Stimulated activated CD4-positive, alpha-beta T cell treated with anti-CD3 and anti-CD28 coated beads, Interleukin-2, amount 100 ng/mL, for 24 hours (primary cell): ENCODE results near the gene NUFIP1.
"Not testable (repeated sequence)": the region's sequence is repeated elsewhere in the genome, so short reads cannot be mapped to it uniquely, and the experiment has no call there.

ENCODE experiments used
- DNase-seq, 2 donors: peaks; one replicate each; pipeline ENCODE4 v3.0.0-alpha.2; 2020

NUFIP1 gene

GRCh38 chr13:44989071-44989889 is at the start of gene NUFIP1, which contains the start of gene GPALPP1:
TSS of gene NUFIP1 (minus strand) at chr13:44989471. CDS start at chr13:44989436, 35 bp downstream.
TSS of gene GPALPP1 (plus strand) at chr13:44989538. CDS start at chr13:44989655, 117 bp downstream.
- peak; percentile 93 to 95 for DNase-seq

DNA sequence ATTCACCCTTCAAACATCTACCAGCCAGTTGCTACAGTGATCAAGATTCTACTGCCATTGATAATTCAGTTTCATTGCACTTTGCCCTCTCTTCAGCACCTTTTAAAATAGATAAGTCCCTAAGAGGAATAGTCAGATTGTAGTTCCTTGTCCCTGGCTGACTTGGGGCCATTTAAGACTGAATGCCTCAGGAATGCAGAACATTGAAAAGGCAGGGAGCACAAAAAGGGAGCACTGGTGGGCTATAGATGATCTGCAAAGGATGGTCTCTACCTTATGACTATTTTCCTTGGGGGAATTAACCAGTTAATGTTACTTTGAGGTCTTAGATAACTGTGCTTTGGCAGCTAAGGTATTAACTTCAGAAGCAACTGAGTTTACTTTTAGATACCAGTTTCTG is 46.9 kb upstream of the NUFIP1 start:
- DNase-seq, result no peak

GRCh38 chr13:45034342-45034741 is 45.1 kb upstream of the NUFIP1 start:
- DNase-seq, result no peak

GRCh38 chr13:45024847-45025246 is 35.6 kb upstream of the NUFIP1 start:
- DNase-seq, result no peak

GRCh38 chr13:45021250-45021649 is 32.0 kb upstream of the NUFIP1 start:
- DNase-seq, result no peak

DNA sequence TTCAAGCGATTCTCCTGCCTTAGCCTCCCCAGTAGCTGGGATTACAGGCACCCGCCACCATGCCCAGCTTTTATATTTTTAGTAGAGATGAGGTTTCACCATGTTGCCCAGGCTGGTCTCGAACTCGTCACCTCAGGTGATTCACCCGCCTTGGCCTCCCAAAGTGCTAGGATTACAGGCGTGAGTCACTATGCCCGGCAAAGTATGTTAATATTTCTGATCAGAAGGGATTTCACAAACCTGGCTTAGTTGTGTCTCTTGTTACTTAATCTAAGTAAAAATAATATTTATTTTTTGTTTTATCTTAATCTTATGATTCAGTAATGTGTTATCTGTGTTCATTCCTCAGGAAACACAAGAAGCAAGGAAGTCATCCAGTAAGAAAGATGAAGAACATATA is 30.7 kb upstream of the NUFIP1 start:
- not testable (repeated sequence) for DNase-seq

DNA sequence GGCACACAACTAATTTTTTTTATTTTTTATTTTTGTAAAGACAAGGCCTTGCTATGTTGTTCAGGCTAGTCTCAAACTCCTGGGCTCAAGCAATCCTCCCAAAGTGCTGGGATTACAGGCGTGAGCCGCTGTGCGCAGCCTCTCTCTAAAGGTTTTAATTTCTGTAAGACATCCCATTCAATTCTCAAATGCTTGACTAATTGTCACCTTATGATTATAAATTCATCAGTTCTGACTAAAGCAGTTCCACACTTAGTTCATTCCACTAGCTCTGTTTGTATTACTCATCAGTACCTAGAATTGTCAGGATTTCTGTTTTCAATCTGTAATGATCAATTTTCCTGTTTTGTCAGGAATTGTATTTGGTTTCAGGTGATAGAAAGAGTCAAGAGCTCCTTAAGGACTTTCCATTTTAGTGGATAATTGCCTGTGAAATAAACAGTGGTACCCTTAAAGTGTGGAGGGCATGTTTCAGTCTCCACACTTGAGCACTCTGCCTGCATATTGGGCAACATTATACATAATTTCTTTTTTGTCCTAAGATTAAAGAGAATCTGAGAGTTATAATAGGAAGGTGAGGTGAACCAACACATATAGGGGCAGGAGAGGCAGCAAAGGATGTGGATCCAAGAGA is 27.6 kb upstream of the NUFIP1 start:
- no peak for DNase-seq

GRCh38 chr13:45015300-45015699 is 26.0 kb upstream of the NUFIP1 start:
- no peak for DNase-seq

DNA sequence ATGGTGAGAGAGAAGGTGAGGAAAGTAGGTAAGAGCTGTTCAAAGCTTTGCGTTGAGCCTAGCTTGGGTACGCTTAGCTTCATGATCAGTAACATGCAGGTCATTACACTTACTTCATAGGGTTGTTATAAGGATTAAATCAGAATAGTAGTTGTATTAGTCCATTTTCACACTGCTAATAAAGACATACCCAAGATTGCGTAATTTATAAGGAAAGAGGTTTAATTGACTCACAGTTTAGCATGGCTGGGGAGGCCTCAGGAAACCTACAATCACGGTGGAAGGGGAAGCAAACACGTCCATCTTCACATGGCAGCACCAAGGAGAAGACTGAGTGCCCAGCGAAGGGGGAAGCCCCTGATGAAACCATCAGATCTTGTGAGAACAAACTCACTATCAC is 21.9 kb upstream of the NUFIP1 start:
- DNase-seq, result no peak

GRCh38 chr13:45007823-45008222 is 18.6 kb upstream of the NUFIP1 start:
- DNase-seq, result no peak

GRCh38 chr13:45007225-45007624 is 18.0 kb upstream of the NUFIP1 start:
- DNase-seq, result no peak

DNA sequence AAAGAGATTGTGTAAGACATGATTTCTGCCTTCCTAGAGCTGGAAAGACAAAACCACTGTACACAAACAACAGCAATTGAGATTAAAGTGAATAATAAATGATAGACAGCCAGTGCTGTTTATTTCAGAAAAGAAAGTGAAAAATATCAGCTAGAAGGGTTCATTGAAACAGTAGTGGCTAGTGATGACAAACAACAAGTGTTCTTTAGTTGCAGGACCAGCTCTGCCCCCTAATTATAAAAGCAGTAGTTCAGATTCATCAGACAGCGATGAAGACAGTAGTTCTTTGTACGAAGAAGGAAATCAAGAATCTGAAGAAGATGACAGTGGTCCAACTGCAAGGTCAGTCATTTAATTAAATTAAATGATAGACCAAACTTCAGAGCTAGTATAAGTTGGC is 14.8 kb upstream of the NUFIP1 start:
- no peak for DNase-seq

- DNase-seq, result no peak
Observed at GRCh38 chr13:45003417-45003816, 14.1 kb upstream of the NUFIP1 start.

DNA sequence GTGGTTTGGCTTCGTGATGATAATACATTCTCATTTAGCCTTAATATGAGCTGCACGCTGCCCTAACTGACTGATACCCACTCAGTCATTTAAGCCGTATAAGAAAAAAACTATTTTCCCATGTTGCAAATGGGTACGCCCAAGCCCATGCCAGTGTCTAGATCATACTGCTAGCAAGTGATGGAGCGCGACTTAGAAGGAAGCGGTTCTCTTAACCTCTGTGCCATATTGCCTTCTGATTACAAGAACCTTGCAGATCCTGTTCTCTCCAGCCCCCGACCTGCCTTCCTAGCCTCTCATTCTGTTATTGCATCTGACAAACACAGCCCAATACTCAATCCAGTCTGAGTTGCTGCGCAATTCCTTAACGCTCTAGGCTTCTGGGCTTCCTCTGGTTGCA is 670 bp upstream of the NUFIP1 start:
- no peak for DNase-seq

- DNase-seq, result no peak
Observed at GRCh38 chr13:44978328-44978727, 10.9 kb downstream of the NUFIP1 start.

- DNase-seq, result no peak
Observed at GRCh38 chr13:44976949-44977583, 12.2 kb downstream of the NUFIP1 start.

GRCh38 chr13:44976196-44976595 is 13.1 kb downstream of the NUFIP1 start:
- no peak for DNase-seq

- no peak for DNase-seq
Observed at GRCh38 chr13:44974056-44974793, 15.0 kb downstream of the NUFIP1 start.

GRCh38 chr13:44972956-44973581 is 16.2 kb downstream of the NUFIP1 start:
- no peak for DNase-seq

- DNase-seq, result no peak
Observed at GRCh38 chr13:44971656-44972595, 17.3 kb downstream of the NUFIP1 start.
